IPS-18a (cell line): ENCODE results near the gene ASB18.

Experiments
- H3K27ac ChIP-seq: one replicate; pipeline ENCODE4 v1.5.1; 2013; ENCODE audit warnings: low read length
- H3K27me3 ChIP-seq: one replicate; pipeline ENCODE4 v1.6.1; 2013; ENCODE audit warnings: mild to moderate bottlenecking, low read length; ENCODE audit not compliant: control insufficient read depth, insufficient read depth
- H3K36me3 ChIP-seq: one replicate; pipeline ENCODE4 v1.6.1; 2013; ENCODE audit warnings: low read depth, low read length; ENCODE audit not compliant: control insufficient read depth
- H3K4me1 ChIP-seq: one replicate; pipeline ENCODE4 v1.6.1; 2013; ENCODE audit warnings: low read depth, low read length; ENCODE audit not compliant: control insufficient read depth
- H3K4me3 ChIP-seq: one replicate; pipeline ENCODE4 v1.5.1; 2013; ENCODE audit warnings: low read length
- H3K9ac ChIP-seq: one replicate; pipeline ENCODE4 v1.6.1; 2013; ENCODE audit warnings: mild to moderate bottlenecking, low read length, moderate library complexity
- H3K9me3 ChIP-seq: one replicate; pipeline ENCODE4 v1.6.1; 2013; ENCODE audit warnings: low read depth, low read length; ENCODE audit not compliant: control insufficient read depth

The ASB18 gene

GRCh38 chr2:236196366-236196765 is 67.8 kb downstream of the ASB18 start:
- no peaks in the 10 kb centered on the region for H3K4me1 ChIP-seq
- no peak overlapping the region for H3K27ac ChIP-seq
- H3K9me3 ChIP-seq, result no peaks in the 10 kb centered on the region
- no peaks in the 10 kb centered on the region for H3K27me3 ChIP-seq
- H3K36me3 ChIP-seq, result no peaks in the 10 kb centered on the region
- H3K9ac ChIP-seq, result no peak overlapping the region
- H3K4me3 ChIP-seq, result no peak overlapping the region

GRCh38 chr2:236195726-236196125 is 68.5 kb downstream of the ASB18 start:
- no peak overlapping the region for H3K27ac ChIP-seq
- no peaks in the 10 kb centered on the region for H3K36me3 ChIP-seq
- no peak overlapping the region for H3K4me3 ChIP-seq
- H3K9me3 ChIP-seq, result no peaks in the 10 kb centered on the region
- H3K4me1 ChIP-seq, result no peaks in the 10 kb centered on the region
- no peaks in the 10 kb centered on the region for H3K27me3 ChIP-seq
- H3K9ac ChIP-seq, result no peak overlapping the region

GRCh38 chr2:236194786-236195185 is 69.4 kb downstream of the ASB18 start:
- Histone ChIP-seq H3K36me3 (no peaks in the 10 kb centered on the region), H3K4me1 (no peaks in the 10 kb centered on the region), H3K4me3 (no peak overlapping the region), H3K9me3 (no peaks in the 10 kb centered on the region), H3K9ac (no peak overlapping the region), H3K27me3 (no peaks in the 10 kb centered on the region), H3K27ac (no peak overlapping the region)

GRCh38 chr2:236193026-236193425 is 71.2 kb downstream of the ASB18 start:
- Histone ChIP-seq H3K36me3 (no peaks in the 10 kb centered on the region), H3K9ac (no peak overlapping the region), H3K4me1 (no peaks in the 10 kb centered on the region), H3K9me3 (no peaks in the 10 kb centered on the region), H3K27ac (no peak overlapping the region), H3K27me3 (no peaks in the 10 kb centered on the region), H3K4me3 (no peak overlapping the region)

GRCh38 chr2:236190674-236191073 is 73.5 kb downstream of the ASB18 start:
- no peaks in the 10 kb centered on the region for H3K4me1 ChIP-seq
- H3K27ac ChIP-seq, result no peak overlapping the region
- H3K9me3 ChIP-seq, result no peaks in the 10 kb centered on the region
- H3K4me3 ChIP-seq, result no peak overlapping the region
- H3K27me3 ChIP-seq, result no peaks in the 10 kb centered on the region
- no peaks in the 10 kb centered on the region for H3K36me3 ChIP-seq
- no peak overlapping the region for H3K9ac ChIP-seq

- H3K4me1 ChIP-seq, result peaks cover 9% of the 10 kb centered on the region
- H3K36me3 ChIP-seq, result no peaks in the 10 kb centered on the region
- peaks cover 10% of the 10 kb centered on the region for H3K27me3 ChIP-seq
- H3K27ac ChIP-seq, result no peak overlapping the region
- H3K9me3 ChIP-seq, result no peaks in the 10 kb centered on the region
- no peak overlapping the region for H3K9ac ChIP-seq
- H3K4me3 ChIP-seq, result no peak overlapping the region
Measured at GRCh38 chr2:236184701-236185100, 79.5 kb downstream of the ASB18 start.

- peaks cover 14% of the 10 kb centered on the region for H3K4me1 ChIP-seq
- no peak overlapping the region for H3K4me3 ChIP-seq
- H3K9ac ChIP-seq, result no peak overlapping the region
- no peaks in the 10 kb centered on the region for H3K36me3 ChIP-seq
- H3K27me3 ChIP-seq, result peaks cover 47% of the 10 kb centered on the region
- no peaks in the 10 kb centered on the region for H3K9me3 ChIP-seq
- H3K27ac ChIP-seq, result no peak overlapping the region
Measured at GRCh38 chr2:236180831-236181453, 83.3 kb downstream of the ASB18 start.

- Histone ChIP-seq H3K4me1 (peaks cover 21% of the 10 kb centered on the region), H3K27me3 (peaks cover 54% of the 10 kb centered on the region), H3K27ac (no peak overlapping the region), H3K36me3 (no peaks in the 10 kb centered on the region), H3K9ac (no peak overlapping the region), H3K9me3 (no peaks in the 10 kb centered on the region), H3K4me3 (no peak overlapping the region)
Measured at GRCh38 chr2:236180076-236180816, 84.0 kb downstream of the ASB18 start.

GRCh38 chr2:236179236-236180075 is 84.8 kb downstream of the ASB18 start:
- H3K9me3 ChIP-seq, result no peaks in the 10 kb centered on the region
- H3K9ac ChIP-seq, result no peak overlapping the region
- H3K36me3 ChIP-seq, result no peaks in the 10 kb centered on the region
- H3K4me1 ChIP-seq, result peaks cover 29% of the 10 kb centered on the region
- peaks cover 62% of the 10 kb centered on the region for H3K27me3 ChIP-seq
- H3K4me3 ChIP-seq, result peak overlapping the region; percentile 68
- no peak overlapping the region for H3K27ac ChIP-seq

- Histone ChIP-seq H3K9me3 (no peaks in the 10 kb centered on the region), H3K36me3 (no peaks in the 10 kb centered on the region), H3K4me3 (peak overlapping the region; percentile 68), H3K9ac (no peak overlapping the region), H3K27me3 (peaks cover 68% of the 10 kb centered on the region), H3K27ac (no peak overlapping the region), H3K4me1 (peaks cover 35% of the 10 kb centered on the region)
Measured at GRCh38 chr2:236178890-236179235, 85.3 kb downstream of the ASB18 start.

- Histone ChIP-seq H3K27me3 (peaks cover 75% of the 10 kb centered on the region), H3K9me3 (no peaks in the 10 kb centered on the region), H3K9ac (peak overlapping the region; percentile 28), H3K36me3 (no peaks in the 10 kb centered on the region), H3K4me3 (peak overlapping the region; percentile 68), H3K27ac (no peak overlapping the region), H3K4me1 (peaks cover 42% of the 10 kb centered on the region)
Measured at GRCh38 chr2:236177967-236178889, 86.0 kb downstream of the ASB18 start.
